ENCODE data around the gene JAG1. TPM values are rescaled to one million over a fixed set of nuclear protein-coding genes. Genes with fewer than 3 reads are reported as not detected.

The JAG1 gene
- total and polyA plus RNA-seq, 8 donors, result 31.2 to 70.8 (median 57.8) TPM

GRCh38 chr20:10667077-10667401 lies 6.8 kb downstream of the JAG1 start:
- peaks cover 0 to 44% of the 10 kb centered on the region in 2 donors for H3K36me3 ChIP-seq
- H3K9me3 ChIP-seq, result no peaks in the 10 kb centered on the region
- intact Hi-C loops (cut with DNase I), result no loop called here
- ATAC-seq (no peak), DNase-seq (peak in 1 of 4 donors; percentile 82)
- no peaks in the 10 kb centered on the region for H3K27me3 ChIP-seq
- H3K4me3 ChIP-seq, result no peak overlapping the region
- H3K27ac ChIP-seq, result peak overlapping the region in 1 of 2 donors; percentile 55
- peaks cover 19 to 70% of the 10 kb centered on the region in 2 donors for H3K4me1 ChIP-seq
- no peak for TF ChIP-seq CTCF (IDR thresholded peaks at IDR 0.05)

DNA sequence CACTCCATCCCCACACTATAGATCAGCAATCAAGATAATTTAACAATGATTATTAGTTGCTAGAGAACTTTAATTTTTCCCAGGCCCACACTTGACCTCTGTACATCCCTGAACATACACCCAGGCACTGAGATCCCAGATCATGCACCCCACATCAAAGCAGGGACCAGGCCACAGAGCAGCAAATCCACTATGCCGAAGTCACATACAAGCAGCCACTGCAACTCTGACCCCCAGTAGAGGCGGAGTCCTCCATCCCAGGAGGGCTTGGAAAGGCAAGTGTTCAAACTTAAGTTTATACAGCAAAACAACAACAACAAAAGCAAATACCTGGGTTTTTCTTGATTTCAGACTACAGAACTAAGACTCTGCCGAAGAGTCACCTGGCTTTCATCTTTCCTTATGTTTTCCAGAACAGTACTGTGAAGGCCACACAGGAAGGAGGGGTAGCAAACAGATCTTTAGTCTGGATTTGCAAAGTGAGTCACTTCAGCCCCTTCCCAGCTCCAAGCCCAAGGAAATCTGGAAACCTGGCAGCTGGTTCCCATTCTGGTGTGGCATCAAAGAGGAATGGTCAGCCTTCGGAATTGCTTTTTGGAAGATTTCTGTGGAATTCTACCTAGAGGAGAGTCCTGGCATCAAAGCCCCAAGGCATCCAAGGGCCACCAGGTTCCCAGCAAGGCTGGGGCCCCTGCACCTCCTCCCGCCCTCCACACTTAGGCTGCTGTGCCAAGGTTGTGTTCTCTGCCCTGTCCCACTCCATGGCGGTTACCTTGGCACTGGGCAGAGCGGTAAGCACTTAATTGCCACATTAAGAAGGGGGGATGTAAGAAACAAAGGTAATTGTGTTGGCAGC lies 7.3 kb downstream of the JAG1 start:
- H3K4me1 ChIP-seq, result peaks cover 19 to 64% of the 10 kb centered on the region in 2 donors
- H3K27ac ChIP-seq, result peak overlapping the region in 1 of 2 donors; percentile 55
- no peak overlapping the region for H3K4me3 ChIP-seq
- no peak for TF ChIP-seq CTCF (IDR thresholded peaks at IDR 0.05)
- H3K27me3 ChIP-seq, result no peaks in the 10 kb centered on the region
- ATAC-seq (no peak), DNase-seq (no peak)
- H3K36me3 ChIP-seq, result peaks cover 0 to 50% of the 10 kb centered on the region in 2 donors
- H3K9me3 ChIP-seq, result no peaks in the 10 kb centered on the region
- intact Hi-C loops (cut with DNase I), result no loop called here

DNA sequence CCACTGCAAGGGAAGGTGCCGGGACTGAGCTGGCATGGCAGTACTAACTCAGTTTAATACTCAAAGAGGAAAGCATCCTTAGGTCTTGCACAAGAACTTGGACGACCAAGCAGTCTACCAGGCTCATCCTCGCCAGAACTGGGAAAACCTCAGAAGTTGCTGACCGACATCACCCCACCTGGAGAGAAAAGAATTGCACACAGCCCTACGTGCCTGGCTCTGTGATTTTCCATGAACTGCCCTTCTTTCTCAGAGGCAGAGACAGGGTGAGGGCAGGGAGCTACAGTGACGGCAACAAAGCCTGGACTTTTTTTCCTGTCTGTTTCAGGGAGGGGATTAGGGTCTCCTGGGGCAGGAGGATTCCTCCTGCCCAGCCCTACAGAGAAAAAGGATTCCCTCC lies 8.0 kb downstream of the JAG1 start:
- DNase-seq (no peak), ATAC-seq (no peak)
- H3K27me3 ChIP-seq, result no peaks in the 10 kb centered on the region
- H3K4me1 ChIP-seq, result peaks cover 17 to 62% of the 10 kb centered on the region in 2 donors
- no peak for TF ChIP-seq CTCF (IDR thresholded peaks at IDR 0.05)
- H3K4me3 ChIP-seq, result no peak overlapping the region
- intact Hi-C loops (cut with DNase I), result no loop called here
- H3K36me3 ChIP-seq, result peaks cover 0 to 56% of the 10 kb centered on the region in 2 donors
- no peaks in the 10 kb centered on the region for H3K9me3 ChIP-seq
- peak overlapping the region in 1 of 2 donors; percentile 55 for H3K27ac ChIP-seq

GRCh38 chr20:10665027-10665561 lies 8.7 kb downstream of the JAG1 start:
- H3K9me3 ChIP-seq, result no peaks in the 10 kb centered on the region
- no peak for DNase-seq
- TF ChIP-seq CTCF (IDR thresholded peaks at IDR 0.05), result no peak
- peaks cover 13 to 60% of the 10 kb centered on the region in 2 donors for H3K4me1 ChIP-seq
- no peak for ATAC-seq
- H3K4me3 ChIP-seq, result no peak overlapping the region
- no peaks in the 10 kb centered on the region for H3K27me3 ChIP-seq
- intact Hi-C loops (cut with DNase I), result no loop called here
- H3K36me3 ChIP-seq, result peaks cover 0 to 63% of the 10 kb centered on the region in 2 donors
- H3K27ac ChIP-seq, result peak overlapping the region in 1 of 2 donors; percentile 55

- intact Hi-C loops (cut with DNase I), result no loop called here
- Histone ChIP-seq H3K27me3 (no peaks in the 10 kb centered on the region), H3K36me3 (peaks cover 0 to 64% of the 10 kb centered on the region in 2 donors), H3K4me1 (peaks cover 13 to 56% of the 10 kb centered on the region in 2 donors), H3K4me3 (no peak overlapping the region), H3K27ac (no peak overlapping the region), H3K9me3 (no peaks in the 10 kb centered on the region)
- no peak for TF ChIP-seq CTCF (IDR thresholded peaks at IDR 0.05)
- ATAC-seq, result no peak
- no peak for DNase-seq
Measured at GRCh38 chr20:10663756-10664155, 10.0 kb downstream of the JAG1 start.
